ENCODE measurements around the gene ADISSP.

DNA sequence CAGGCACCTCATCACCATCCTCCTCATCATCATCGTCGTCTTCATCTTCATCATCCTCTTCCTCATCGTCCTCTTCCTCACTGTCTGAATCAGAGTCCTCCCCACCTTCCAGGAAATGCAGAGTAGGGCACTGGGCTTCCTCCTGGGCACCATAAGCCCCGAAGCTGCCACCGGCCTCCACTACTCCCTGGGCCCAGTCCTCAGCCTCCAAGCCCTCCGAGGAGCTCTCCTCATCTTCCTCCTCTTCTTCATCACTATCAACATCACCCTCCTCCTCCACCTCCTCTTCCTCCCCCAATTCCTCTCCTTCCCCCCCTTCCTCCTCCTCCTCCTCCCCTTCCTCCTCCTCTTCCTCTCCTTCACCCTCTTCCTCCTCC lies 17.3 kb upstream of the ADISSP start:
- TF ChIP-seq, protein P1, sequence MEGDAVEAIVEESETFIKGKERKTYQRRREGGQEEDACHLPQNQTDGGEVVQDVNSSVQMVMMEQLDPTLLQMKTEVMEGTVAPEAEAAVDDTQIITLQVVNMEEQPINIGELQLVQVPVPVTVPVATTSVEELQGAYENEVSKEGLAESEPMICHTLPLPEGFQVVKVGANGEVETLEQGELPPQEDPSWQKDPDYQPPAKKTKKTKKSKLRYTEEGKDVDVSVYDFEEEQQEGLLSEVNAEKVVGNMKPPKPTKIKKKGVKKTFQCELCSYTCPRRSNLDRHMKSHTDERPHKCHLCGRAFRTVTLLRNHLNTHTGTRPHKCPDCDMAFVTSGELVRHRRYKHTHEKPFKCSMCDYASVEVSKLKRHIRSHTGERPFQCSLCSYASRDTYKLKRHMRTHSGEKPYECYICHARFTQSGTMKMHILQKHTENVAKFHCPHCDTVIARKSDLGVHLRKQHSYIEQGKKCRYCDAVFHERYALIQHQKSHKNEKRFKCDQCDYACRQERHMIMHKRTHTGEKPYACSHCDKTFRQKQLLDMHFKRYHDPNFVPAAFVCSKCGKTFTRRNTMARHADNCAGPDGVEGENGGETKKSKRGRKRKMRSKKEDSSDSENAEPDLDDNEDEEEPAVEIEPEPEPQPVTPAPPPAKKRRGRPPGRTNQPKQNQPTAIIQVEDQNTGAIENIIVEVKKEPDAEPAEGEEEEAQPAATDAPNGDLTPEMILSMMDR (IDR thresholded peaks at IDR 0.05) = no peak
- TF ChIP-seq POLR2A (IDR thresholded peaks at IDR 0.05) = no peak

Data from heart left ventricle (tissue), 13 donors.